Astrocyte (in vitro differentiated cells and primary cell): Measurements from ENCODE around the gene FUT8. TPM values are rescaled to one million over a fixed set of nuclear protein-coding genes. Genes with fewer than 3 reads are reported as not detected.

ENCODE experiments used
- DNase-seq: peaks from one replicate; pipeline ENCODE4 v3.0.0-alpha.2; 2010; ENCODE audit warnings: low read depth
- FAIRE-seq: peaks from 2 replicates; lab custom pipeline; 2011; peaks lifted over from hg19 to GRCh38; lab: Jason Lieb, UNC
- H2AFZ ChIP-seq: 2 replicates; pipeline ENCODE4 v1.6.0; 2012; ENCODE audit warnings: low read depth, low read length, inconsistent platforms
- H3K27ac ChIP-seq: 2 replicates; pipeline ENCODE4 v1.5.1; 2011; ENCODE audit warnings: low read depth, low read length, inconsistent platforms
- H3K27me3 ChIP-seq: 2 replicates; pipeline ENCODE4 v1.6.0; 2011; ENCODE audit warnings: low read length, inconsistent platforms; ENCODE audit not compliant: insufficient read depth
- H3K36me3 ChIP-seq: 2 replicates; pipeline ENCODE4 v1.5.1; 2011; ENCODE audit warnings: low read length, inconsistent platforms; ENCODE audit not compliant: insufficient read depth
- H3K4me1 ChIP-seq: 2 replicates; pipeline ENCODE4 v1.5.1; 2011; ENCODE audit warnings: low read length, inconsistent platforms; ENCODE audit not compliant: insufficient read depth
- H3K4me2 ChIP-seq: 2 replicates; pipeline ENCODE4 v1.6.0; 2012; ENCODE audit warnings: low read length, inconsistent platforms
- H3K4me3 ChIP-seq: 2 replicates; pipeline ENCODE4 v1.5.1; 2011; ENCODE audit warnings: low read depth, mild to moderate bottlenecking, low read length, inconsistent platforms; ENCODE audit not compliant: insufficient read depth
- H3K79me2 ChIP-seq: 2 replicates; pipeline ENCODE4 v1.6.0; 2012; ENCODE audit warnings: mild to moderate bottlenecking, low read length, inconsistent platforms; ENCODE audit not compliant: insufficient read depth
- H3K9ac ChIP-seq: 2 replicates; pipeline ENCODE4 v1.6.0; 2012; ENCODE audit warnings: mild to moderate bottlenecking, low read length, inconsistent platforms
- H3K9me3 ChIP-seq: 2 replicates; pipeline ENCODE4 v1.5.1; 2012; ENCODE audit warnings: low read depth, mild to moderate bottlenecking, low read length, inconsistent platforms; ENCODE audit not compliant: insufficient read depth
- H4K20me1 ChIP-seq: 2 replicates; pipeline ENCODE4 v1.6.0; 2012; ENCODE audit warnings: low read length, inconsistent platforms; ENCODE audit not compliant: insufficient read depth
- H3K27ac Mint-ChIP-seq: one replicate; pipeline ENCODE4 v1.8.0; 2021; ENCODE audit warnings: mild to moderate bottlenecking, mixed read lengths; ENCODE audit not compliant: unreplicated experiment
- H3K27me3 Mint-ChIP-seq: one replicate; pipeline ENCODE4 v1.8.0; 2021; ENCODE audit warnings: low read depth, mixed read lengths; ENCODE audit not compliant: unreplicated experiment
- H3K36me3 Mint-ChIP-seq: one replicate; pipeline ENCODE4 v1.8.0; 2021; ENCODE audit warnings: low read depth, mixed read lengths; ENCODE audit not compliant: unreplicated experiment
- H3K4me1 Mint-ChIP-seq: one replicate; pipeline ENCODE4 v1.8.0; 2021; ENCODE audit warnings: low read depth, mixed read lengths; ENCODE audit not compliant: unreplicated experiment
- H3K4me3 Mint-ChIP-seq: one replicate; pipeline ENCODE4 v1.8.0; 2021; ENCODE audit warnings: mild to moderate bottlenecking, moderate library complexity, mixed read lengths; ENCODE audit not compliant: unreplicated experiment
- H3K9me3 Mint-ChIP-seq: one replicate; pipeline ENCODE4 v1.8.0; 2021; ENCODE audit warnings: mild to moderate bottlenecking, mixed read lengths; ENCODE audit not compliant: unreplicated experiment
- EZH2 ChIP-seq: IDR thresholded peaks from 2 replicates; pipeline ENCODE4 v1.6.1; 2012; ENCODE audit warnings: mild to moderate bottlenecking, low read length, inconsistent platforms; ENCODE audit not compliant: insufficient read depth
- total RNA-seq: library from RNA; stranded (reverse); gene quantifications from 2 replicates; pipeline ENCODE4 v1.2.1, GENCODE V29; 2021
- TF ChIP-seq, protein P1 (sequence below): IDR thresholded peaks from 2 replicates; pipeline ENCODE4 v1.5.1; 2011; ENCODE audit warnings: low read depth, mild to moderate bottlenecking, inconsistent platforms, low read length, moderate library complexity; ENCODE audit not compliant: insufficient read depth

FUT8 gene
- total RNA-seq, 1 donor from 2014 or later = 52.7 TPM

DNA sequence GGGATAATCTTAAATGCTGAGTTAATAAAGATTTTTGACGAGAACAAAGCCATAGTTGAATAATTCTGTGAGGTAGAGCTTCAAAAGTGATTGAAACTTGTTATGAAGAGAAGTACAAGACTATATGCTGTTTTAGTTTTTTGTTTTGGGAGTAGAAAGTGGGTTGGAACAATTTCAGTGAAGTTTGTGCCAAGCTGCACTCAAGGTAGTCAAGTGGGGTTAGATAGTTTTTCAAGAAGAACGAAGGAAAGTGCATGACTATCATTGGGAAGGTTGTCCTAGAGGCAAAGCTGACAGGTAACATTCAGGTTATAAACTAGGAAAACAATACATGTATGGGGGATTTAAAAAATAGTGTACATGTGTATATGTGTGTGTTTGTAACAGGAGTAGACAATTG, 16.2 kb downstream of the FUT8 start:
- FAIRE-seq = no peak
- Mint-ChIP-seq H3K27me3 (no peaks in the 10 kb centered on the region), H3K9me3 (no peaks in the 10 kb centered on the region), H3K4me1 (peaks cover 31% of the 10 kb centered on the region), H3K4me3 (no peak overlapping the region), H3K36me3 (peaks cover 2% of the 10 kb centered on the region), H3K27ac (no peak overlapping the region)
- H3K4me3 ChIP-seq = no peak overlapping the region
- H3K9me3 ChIP-seq = no peaks in the 10 kb centered on the region
- H3K27me3 ChIP-seq = no peaks in the 10 kb centered on the region
- H3K4me1 ChIP-seq = peaks cover 16% of the 10 kb centered on the region
- no peak overlapping the region for H2AFZ ChIP-seq
- no peak overlapping the region for H3K4me2 ChIP-seq
- H3K36me3 ChIP-seq = no peaks in the 10 kb centered on the region
- no peak for DNase-seq
- H4K20me1 ChIP-seq = peaks cover 6% of the 10 kb centered on the region
- no peak for TF ChIP-seq EZH2
- TF ChIP-seq, protein P1, sequence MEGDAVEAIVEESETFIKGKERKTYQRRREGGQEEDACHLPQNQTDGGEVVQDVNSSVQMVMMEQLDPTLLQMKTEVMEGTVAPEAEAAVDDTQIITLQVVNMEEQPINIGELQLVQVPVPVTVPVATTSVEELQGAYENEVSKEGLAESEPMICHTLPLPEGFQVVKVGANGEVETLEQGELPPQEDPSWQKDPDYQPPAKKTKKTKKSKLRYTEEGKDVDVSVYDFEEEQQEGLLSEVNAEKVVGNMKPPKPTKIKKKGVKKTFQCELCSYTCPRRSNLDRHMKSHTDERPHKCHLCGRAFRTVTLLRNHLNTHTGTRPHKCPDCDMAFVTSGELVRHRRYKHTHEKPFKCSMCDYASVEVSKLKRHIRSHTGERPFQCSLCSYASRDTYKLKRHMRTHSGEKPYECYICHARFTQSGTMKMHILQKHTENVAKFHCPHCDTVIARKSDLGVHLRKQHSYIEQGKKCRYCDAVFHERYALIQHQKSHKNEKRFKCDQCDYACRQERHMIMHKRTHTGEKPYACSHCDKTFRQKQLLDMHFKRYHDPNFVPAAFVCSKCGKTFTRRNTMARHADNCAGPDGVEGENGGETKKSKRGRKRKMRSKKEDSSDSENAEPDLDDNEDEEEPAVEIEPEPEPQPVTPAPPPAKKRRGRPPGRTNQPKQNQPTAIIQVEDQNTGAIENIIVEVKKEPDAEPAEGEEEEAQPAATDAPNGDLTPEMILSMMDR = no peak
- H3K9ac ChIP-seq = no peak overlapping the region
- H3K79me2 ChIP-seq = peaks cover 95% of the 10 kb centered on the region
- no peak overlapping the region for H3K27ac ChIP-seq

DNA sequence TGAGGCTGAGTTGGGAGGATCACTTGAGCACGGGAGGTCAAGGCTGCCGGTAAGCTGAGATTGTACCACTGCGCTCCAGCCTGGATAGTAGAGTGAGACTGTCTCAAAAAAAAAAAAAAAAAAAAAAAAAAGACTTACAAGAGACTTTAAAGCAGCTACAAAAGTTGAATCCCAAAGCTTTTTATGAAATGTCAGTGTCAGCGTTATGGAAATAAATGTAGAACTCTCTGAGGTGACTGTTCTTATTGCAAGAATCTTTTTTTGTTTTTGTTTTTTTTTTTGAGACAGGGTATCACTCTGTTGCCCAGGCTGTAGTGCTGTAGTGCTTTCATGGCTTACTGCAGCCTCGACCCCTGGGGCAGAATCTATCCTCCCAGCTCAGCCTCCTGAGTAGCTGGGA, 17.2 kb downstream of the FUT8 start:
- TF ChIP-seq EZH2 = no peak
- TF ChIP-seq, protein P1 = no peak

DNA sequence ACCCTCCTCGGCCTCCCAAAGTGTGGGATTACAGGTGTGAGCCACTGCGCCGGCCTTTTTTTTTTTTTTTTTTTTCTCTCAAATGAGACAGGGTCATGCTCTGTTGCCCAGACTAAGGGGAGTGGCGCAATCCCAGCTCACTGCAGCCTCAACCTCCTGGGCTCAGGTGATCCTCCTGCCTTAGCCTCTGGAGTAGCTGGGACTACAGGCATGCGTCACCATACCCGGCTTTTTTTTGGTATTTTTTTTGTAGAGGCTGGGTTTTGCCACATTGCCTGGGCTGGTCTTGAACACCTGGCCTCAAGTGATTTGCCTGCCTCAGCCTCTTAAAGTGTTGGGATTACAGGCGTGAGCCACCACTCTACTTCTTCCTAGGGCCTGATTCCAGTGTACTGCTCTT, 18.7 kb downstream of the FUT8 start:
- no peak overlapping the region for H2AFZ ChIP-seq
- Mint-ChIP-seq H3K4me1 (peaks cover 40% of the 10 kb centered on the region), H3K36me3 (peaks cover 2% of the 10 kb centered on the region), H3K4me3 (no peak overlapping the region), H3K27me3 (no peaks in the 10 kb centered on the region), H3K9me3 (no peaks in the 10 kb centered on the region), H3K27ac (peak overlapping the region; percentile 86)
- no peak overlapping the region for H3K4me3 ChIP-seq
- DNase-seq = no peak
- FAIRE-seq = no peak
- no peak overlapping the region for H3K9ac ChIP-seq
- H3K36me3 ChIP-seq = no peaks in the 10 kb centered on the region
- no peaks in the 10 kb centered on the region for H3K9me3 ChIP-seq
- H3K4me2 ChIP-seq = no peak overlapping the region
- H3K27ac ChIP-seq = peak overlapping the region; percentile 47
- H3K27me3 ChIP-seq = no peaks in the 10 kb centered on the region
- H4K20me1 ChIP-seq = peaks cover 7% of the 10 kb centered on the region
- peaks cover 98% of the 10 kb centered on the region for H3K79me2 ChIP-seq
- H3K4me1 ChIP-seq = peaks cover 21% of the 10 kb centered on the region
- TF ChIP-seq EZH2 = no peak
- TF ChIP-seq, protein P1 = no peak

More for the DNA sequence above, 17.2 kb downstream of the FUT8 start:
- Histone ChIP-seq H3K4me2 (no peak overlapping the region), H3K9ac (no peak overlapping the region), H4K20me1 (peaks cover 12% of the 10 kb centered on the region), H3K79me2 (peaks cover 95% of the 10 kb centered on the region), H3K36me3 (no peaks in the 10 kb centered on the region), H2AFZ (no peak overlapping the region), H3K4me3 (no peak overlapping the region), H3K9me3 (no peaks in the 10 kb centered on the region), H3K27ac (no peak overlapping the region), H3K27me3 (no peaks in the 10 kb centered on the region), H3K4me1 (peaks cover 20% of the 10 kb centered on the region)
- no peak for FAIRE-seq
- peaks cover 2% of the 10 kb centered on the region for H3K36me3 Mint-ChIP-seq
- H3K9me3 Mint-ChIP-seq = no peaks in the 10 kb centered on the region
- H3K4me1 Mint-ChIP-seq = peaks cover 39% of the 10 kb centered on the region
- H3K27ac Mint-ChIP-seq = peak overlapping the region; percentile 70
- H3K27me3 Mint-ChIP-seq = no peaks in the 10 kb centered on the region
- no peak for DNase-seq
- H3K4me3 Mint-ChIP-seq = no peak overlapping the region
